Skeletal muscle tissue (tissue), 4 donors: ENCODE data around the gene SPAG6. TPM values are rescaled to one million over a fixed set of nuclear protein-coding genes. Genes with fewer than 3 reads are reported as not detected.
A peak's percentile ranks its signal among the peaks of the same experiment; 100 is the strongest.

Experiments used
- H3K27ac ChIP-seq: one replicate; pipeline ENCODE4 v1.7.0; 2013; ENCODE audit warnings: mild to moderate bottlenecking, low read depth, low read length, inconsistent platforms
- H3K27me3 ChIP-seq, 3 donors: one replicate each; pipeline ENCODE4 v1.7.0; 2013; ENCODE audit warnings: low read length in 3 of 3; ENCODE audit not compliant: control insufficient read depth in 3 of 3, insufficient read depth in 3 of 3
- H3K36me3 ChIP-seq, 3 donors: one replicate each; pipeline ENCODE4 v1.7.0; 2013; ENCODE audit warnings: low read length in 3 of 3; ENCODE audit not compliant: control insufficient read depth in 3 of 3, insufficient read depth in 3 of 3
- H3K4me1 ChIP-seq, 3 donors: one replicate each; pipeline ENCODE4 v1.7.0; 2013; ENCODE audit warnings: low read length in 3 of 3, mild to moderate bottlenecking in 3 of 3; ENCODE audit not compliant: control insufficient read depth in 3 of 3, insufficient read depth in 3 of 3
- H3K4me3 ChIP-seq, 3 donors: one replicate each; pipeline ENCODE4 v1.7.0; 2013; ENCODE audit warnings: low read length in 3 of 3
- H3K9ac ChIP-seq, 3 donors: one replicate each; pipeline ENCODE4 v1.7.0; 2013; ENCODE audit warnings: low read length in 3 of 3, mild to moderate bottlenecking in 3 of 3, moderate library complexity in 2 of 3, low read depth in 1 of 3
- H3K9me3 ChIP-seq, 3 donors: one replicate each; pipeline ENCODE4 v1.7.0; 2013; ENCODE audit warnings: low read length in 3 of 3; ENCODE audit not compliant: control insufficient read depth in 3 of 3
- total RNA-seq: library from RNA; depleted of rRNA; stranded (reverse); fragments of >200 nt; gene quantifications from one replicate; pipeline ENCODE4 v1.2.3, GENCODE V29; 2014
- donor health status: Osteomylitis.

Gene SPAG6
- total RNA-seq, 1 donor from 2014 or later = 2.6 TPM

DNA sequence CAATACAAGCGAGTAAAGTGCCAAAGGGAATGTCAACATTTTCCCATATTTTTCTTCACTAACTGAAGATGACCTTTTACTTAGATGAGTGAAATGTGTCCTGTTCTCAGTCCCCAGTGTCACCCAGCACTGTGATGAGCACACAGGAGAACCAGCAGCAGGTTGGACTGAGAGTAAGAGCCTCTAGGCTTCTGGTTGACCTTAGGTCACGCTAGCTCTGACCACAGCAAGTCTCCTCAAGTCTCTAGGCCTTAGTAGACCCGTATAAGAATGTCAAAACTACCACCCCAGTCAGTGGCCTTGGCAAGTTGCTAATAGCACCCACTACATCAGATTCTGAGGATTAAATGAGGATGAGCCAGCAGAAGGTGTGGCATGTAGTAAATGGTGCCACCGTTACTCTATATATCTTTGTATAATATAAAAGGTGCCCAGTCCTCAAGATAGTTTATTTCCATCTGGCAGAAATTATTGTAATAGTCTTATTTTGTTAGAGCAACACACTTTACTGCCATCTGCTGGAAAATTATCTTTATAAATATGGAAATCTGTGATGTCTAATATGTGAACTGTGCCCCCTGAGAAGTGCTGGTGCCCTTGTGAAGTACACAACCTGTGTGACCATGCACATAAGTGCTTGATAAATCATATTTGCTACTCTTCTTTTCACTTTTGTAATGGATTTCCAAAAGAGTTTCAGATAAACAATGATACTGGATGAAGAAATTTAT lies 75.7 kb downstream of the SPAG6 start:
- Histone ChIP-seq H3K4me3 (no peak overlapping the region), H3K27me3 (no peaks in the 10 kb centered on the region), H3K9me3 (no peaks in the 10 kb centered on the region), H3K36me3 (no peaks in the 10 kb centered on the region), H3K27ac (no peak overlapping the region), H3K9ac (no peak overlapping the region), H3K4me1 (no peaks in the 10 kb centered on the region)

DNA sequence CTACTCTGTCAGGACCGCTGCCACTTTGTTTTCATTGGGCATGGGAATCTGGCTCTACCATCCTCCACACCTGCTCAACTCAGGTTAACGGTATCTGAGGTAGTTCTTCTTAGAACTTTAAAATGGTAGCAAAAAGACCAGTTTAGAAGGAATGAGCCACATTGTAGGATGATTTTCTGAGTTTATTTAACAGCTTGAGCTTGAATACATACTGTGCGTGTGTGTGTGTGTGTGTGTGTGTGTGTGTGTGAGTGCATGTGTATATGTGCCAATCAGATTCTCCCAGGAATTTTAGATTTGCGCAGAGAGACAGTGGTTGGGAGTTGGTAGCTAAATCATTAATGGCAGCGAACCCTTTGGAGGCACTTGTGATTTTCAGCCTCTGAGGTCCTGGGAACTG lies 81.4 kb downstream of the SPAG6 start:
- H3K9ac ChIP-seq = no peak overlapping the region
- H3K4me3 ChIP-seq = no peak overlapping the region
- no peaks in the 10 kb centered on the region for H3K27me3 ChIP-seq
- H3K36me3 ChIP-seq = no peaks in the 10 kb centered on the region
- H3K27ac ChIP-seq = no peak overlapping the region
- no peaks in the 10 kb centered on the region for H3K9me3 ChIP-seq
- peaks cover 11 to 18% (median 18%) of the 10 kb centered on the region in 3 donors for H3K4me1 ChIP-seq

DNA sequence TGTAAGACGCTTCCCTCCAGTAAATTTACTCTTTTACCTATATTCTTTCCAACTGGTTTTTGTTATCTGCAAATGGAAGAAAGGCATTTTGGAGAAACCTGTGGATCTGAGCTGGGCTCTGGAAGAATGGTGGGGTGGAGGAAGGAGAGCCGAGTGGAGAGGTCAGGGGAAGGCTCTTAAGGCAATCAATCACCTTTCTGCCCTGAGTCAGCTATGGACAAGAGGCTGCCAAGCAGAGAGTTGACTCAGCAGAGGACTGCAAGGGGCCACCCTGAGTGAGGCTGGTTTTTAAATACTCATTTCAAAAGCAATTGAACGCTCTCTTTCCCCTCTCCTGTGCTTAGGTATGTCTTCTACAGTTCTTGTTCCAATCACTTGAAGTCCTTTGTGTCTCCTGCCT lies 81.8 kb downstream of the SPAG6 start:
- no peak overlapping the region for H3K4me3 ChIP-seq
- no peaks in the 10 kb centered on the region for H3K36me3 ChIP-seq
- H3K9me3 ChIP-seq = no peaks in the 10 kb centered on the region
- no peak overlapping the region for H3K9ac ChIP-seq
- no peaks in the 10 kb centered on the region for H3K27me3 ChIP-seq
- peak overlapping the region; percentile 15 for H3K27ac ChIP-seq
- H3K4me1 ChIP-seq = peaks cover 11 to 18% (median 18%) of the 10 kb centered on the region in 3 donors

DNA sequence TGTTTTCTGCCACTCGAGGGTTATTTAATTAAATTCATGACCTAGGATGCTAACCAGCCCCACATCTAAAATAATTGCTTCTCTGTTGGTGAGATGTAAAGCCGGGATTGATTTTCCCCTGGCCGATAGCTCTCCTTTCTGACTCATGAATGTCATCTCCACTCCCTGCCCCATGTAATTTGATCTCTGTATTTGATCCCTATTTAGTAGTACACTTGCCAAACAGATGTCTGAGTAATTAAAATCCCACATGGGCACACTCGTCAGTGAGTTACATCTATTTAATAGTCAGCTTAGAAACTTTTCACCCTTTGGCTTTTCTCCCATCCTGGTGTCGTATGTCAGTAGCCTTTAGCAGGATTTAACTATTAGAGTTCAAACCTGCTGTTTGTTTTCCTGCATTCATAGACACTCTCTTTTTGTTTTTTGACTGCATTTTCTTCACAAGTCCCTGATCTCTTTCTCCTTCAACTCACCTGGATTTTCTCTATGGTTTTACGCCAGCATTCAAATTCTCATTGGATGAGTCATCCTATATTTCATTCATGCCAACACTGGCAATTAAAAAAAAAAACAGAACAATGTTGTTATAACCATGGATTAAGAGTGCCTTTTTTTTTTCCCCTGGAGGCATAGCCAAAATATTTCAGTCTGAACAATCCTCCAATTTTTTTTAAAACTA lies 82.7 kb downstream of the SPAG6 start:
- no peaks in the 10 kb centered on the region for H3K9me3 ChIP-seq
- no peak overlapping the region for H3K9ac ChIP-seq
- H3K36me3 ChIP-seq = no peaks in the 10 kb centered on the region
- H3K27me3 ChIP-seq = no peaks in the 10 kb centered on the region
- peak overlapping the region in 1 of 3 donors; percentile 9 for H3K4me3 ChIP-seq
- peak overlapping the region; percentile 15 for H3K27ac ChIP-seq
- H3K4me1 ChIP-seq = peaks cover 11 to 18% (median 18%) of the 10 kb centered on the region in 3 donors

DNA sequence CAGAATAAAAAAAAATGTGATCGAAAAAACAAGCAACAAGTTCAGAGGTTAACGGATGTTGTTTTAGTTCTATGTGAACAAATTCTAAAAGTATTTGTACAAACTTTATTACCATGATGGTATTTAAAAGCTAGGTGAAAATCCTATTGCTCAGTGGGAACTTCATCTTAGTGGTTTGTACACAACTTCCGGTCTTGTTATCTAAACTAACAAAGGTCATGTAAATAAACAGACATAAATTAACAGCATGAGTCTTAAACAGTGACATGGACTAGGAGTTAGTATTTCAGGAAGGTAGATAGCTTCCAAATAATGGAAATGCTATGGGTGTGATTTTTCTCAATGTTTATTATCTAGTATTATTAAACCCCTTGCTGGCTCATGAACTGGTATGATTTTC lies 83.8 kb downstream of the SPAG6 start:
- H3K27me3 ChIP-seq = no peaks in the 10 kb centered on the region

DNA sequence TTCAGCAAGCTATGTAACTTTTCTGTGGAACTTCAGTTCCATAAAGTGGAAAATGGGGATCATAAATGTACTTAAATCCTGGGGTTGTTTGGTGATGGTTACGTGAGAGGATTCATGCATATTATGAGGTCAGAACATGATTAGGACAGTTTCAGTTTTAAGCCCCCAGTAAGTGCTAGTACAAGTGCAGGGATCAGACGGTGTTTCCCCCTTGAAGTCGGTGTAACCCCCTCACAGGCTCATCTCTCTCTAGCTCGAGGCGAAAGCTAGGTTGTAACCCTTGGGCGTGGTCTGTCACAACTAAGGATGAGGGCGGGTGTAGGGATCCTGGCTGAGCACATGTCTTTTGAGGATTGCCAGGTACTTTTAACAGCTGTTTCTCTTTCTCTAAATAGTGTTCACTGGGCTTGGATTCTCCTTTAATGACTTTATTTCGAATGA lies 84.7 kb downstream of the SPAG6 start:
- Histone ChIP-seq H3K9me3 (no peaks in the 10 kb centered on the region), H3K27ac (no peak overlapping the region)

More for the DNA sequence above, 83.8 kb downstream of the SPAG6 start:
- no peaks in the 10 kb centered on the region for H3K9me3 ChIP-seq
- H3K36me3 ChIP-seq = no peaks in the 10 kb centered on the region
- H3K27ac ChIP-seq = no peak overlapping the region
- no peak overlapping the region for H3K9ac ChIP-seq
- no peak overlapping the region for H3K4me3 ChIP-seq
- peaks cover 11 to 18% (median 18%) of the 10 kb centered on the region in 3 donors for H3K4me1 ChIP-seq

DNA sequence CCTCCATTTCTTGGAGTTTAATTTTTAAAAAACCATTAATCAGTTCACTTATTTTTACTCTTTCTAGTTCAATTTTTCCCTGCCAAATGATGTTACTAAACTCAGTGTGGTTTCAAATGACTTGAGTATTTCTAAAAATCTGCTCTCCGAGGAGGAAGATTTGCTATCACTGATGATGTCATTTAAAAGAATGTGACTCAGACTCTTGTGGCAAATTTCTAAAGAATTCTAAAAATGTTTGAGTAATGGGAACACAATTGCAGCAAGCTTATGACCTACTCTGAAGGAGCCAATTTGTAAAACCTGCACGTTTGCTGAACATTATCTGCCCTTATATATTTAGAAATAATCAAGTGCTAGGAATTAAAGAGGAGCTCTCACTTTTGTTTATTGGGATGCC lies 88.6 kb downstream of the SPAG6 start:
- H3K4me3 ChIP-seq = no peak overlapping the region
- H3K36me3 ChIP-seq = no peaks in the 10 kb centered on the region
- H3K27ac ChIP-seq = no peak overlapping the region
- no peaks in the 10 kb centered on the region for H3K9me3 ChIP-seq
- H3K27me3 ChIP-seq = no peaks in the 10 kb centered on the region
- peaks cover 18 to 21% (median 18%) of the 10 kb centered on the region in 3 donors for H3K4me1 ChIP-seq
- H3K9ac ChIP-seq = no peak overlapping the region

More for the DNA sequence above, 84.7 kb downstream of the SPAG6 start:
- H3K27me3 ChIP-seq = no peaks in the 10 kb centered on the region
- H3K4me3 ChIP-seq = no peak overlapping the region
- H3K36me3 ChIP-seq = no peaks in the 10 kb centered on the region
- H3K4me1 ChIP-seq = peaks cover 11 to 18% (median 18%) of the 10 kb centered on the region in 3 donors
- no peak overlapping the region for H3K9ac ChIP-seq

DNA sequence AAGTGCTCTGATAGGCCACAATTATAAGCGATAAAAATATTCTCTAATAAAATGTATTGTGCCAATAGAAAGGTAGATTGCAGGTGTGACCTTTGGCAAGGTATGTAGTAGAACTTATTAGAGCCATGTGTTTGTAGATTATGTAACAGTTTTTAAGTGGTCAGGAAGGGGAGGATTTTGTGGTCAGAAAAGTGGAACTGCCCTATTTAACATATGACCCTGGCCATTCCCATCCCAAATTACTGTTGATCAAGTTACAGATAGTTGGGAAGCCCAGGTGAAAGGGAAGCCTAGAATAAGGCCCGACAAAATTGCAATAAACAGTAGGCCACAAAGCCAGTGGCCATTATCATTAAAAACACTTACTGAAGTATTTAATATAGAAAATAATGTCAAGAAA lies 89.2 kb downstream of the SPAG6 start:
- Histone ChIP-seq H3K4me3 (no peak overlapping the region), H3K27ac (no peak overlapping the region), H3K27me3 (no peaks in the 10 kb centered on the region), H3K9me3 (no peaks in the 10 kb centered on the region), H3K4me1 (peaks cover 16 to 22% (median 19%) of the 10 kb centered on the region in 3 donors), H3K36me3 (no peaks in the 10 kb centered on the region), H3K9ac (no peak overlapping the region)

DNA sequence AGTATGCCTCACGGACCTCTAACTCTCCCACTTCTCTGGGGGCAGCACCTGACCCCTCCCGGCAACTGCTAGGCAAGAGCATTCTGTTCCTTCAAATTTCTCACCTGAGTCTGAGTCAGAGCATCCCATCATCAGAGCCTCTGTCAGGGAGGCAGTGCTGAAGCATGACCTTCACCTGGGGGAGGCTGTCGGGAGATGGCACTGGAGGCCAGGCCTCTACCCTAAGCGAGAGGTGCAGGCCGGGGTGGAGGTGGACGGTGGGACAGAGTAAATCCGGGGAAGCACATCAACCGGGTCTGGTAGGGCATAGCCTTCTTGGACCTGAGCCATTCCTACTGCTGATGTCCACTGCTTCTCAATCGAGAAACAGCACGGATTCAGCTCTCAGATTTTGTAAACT lies 90.4 kb downstream of the SPAG6 start:
- Histone ChIP-seq H3K4me3 (no peak overlapping the region), H3K27ac (no peak overlapping the region)

DNA sequence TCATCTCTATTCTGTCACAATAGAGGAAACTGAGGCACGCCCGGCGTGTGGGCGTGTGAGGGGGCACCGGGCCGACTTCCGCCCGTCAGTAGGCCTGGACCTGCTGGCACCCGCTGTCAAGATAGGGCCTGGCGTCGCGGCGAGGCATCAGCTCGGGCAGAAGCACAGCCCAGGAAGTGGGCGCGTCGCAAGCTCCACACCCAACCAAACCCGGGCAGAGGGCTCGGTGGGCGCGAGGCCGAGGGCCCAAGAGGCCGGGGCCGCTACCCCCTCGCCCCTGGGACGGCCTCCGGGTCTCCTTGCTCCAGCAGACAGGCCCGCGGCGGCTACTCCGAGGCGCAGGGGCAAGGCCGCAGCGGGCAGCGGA lies 91.2 kb downstream of the SPAG6 start:
- H3K9me3 ChIP-seq = no peaks in the 10 kb centered on the region
- H3K27me3 ChIP-seq = peaks cover 0 to 4% (median 0%) of the 10 kb centered on the region in 3 donors
- H3K4me3 ChIP-seq = peak overlapping the region; percentile 88 to 92 (median 90)
- H3K9ac ChIP-seq = peak overlapping the region; percentile 93 to 98 (median 95)
- no peaks in the 10 kb centered on the region for H3K36me3 ChIP-seq
- H3K27ac ChIP-seq = peak overlapping the region; percentile 94
- peaks cover 9 to 19% (median 16%) of the 10 kb centered on the region in 3 donors for H3K4me1 ChIP-seq

More for the DNA sequence above, 90.4 kb downstream of the SPAG6 start:
- no peaks in the 10 kb centered on the region for H3K27me3 ChIP-seq
- H3K4me1 ChIP-seq = peaks cover 9 to 19% (median 16%) of the 10 kb centered on the region in 3 donors
- H3K9me3 ChIP-seq = no peaks in the 10 kb centered on the region
- H3K36me3 ChIP-seq = no peaks in the 10 kb centered on the region
- H3K9ac ChIP-seq = no peak overlapping the region
